Activated naive CD4-positive, alpha-beta T cell (primary cell): ENCODE data around the gene OBP2B.
"Not testable (repeated sequence)": the region's sequence is repeated elsewhere in the genome, so short reads cannot be mapped to it uniquely, and the experiment has no call there.

Source experiments
- DNase-seq, 4 experiments: peaks; one replicate each; lab custom pipeline; 2025; lab: John Stamatoyannopoulos, UW

The OBP2B gene

GRCh38 chr9:133221177-133221809, 12.2 kb upstream of the OBP2B start:
- DNase-seq = no peak

GRCh38 chr9:133218049-133218975, 9.3 kb upstream of the OBP2B start:
- not testable (repeated sequence) for DNase-seq

DNA sequence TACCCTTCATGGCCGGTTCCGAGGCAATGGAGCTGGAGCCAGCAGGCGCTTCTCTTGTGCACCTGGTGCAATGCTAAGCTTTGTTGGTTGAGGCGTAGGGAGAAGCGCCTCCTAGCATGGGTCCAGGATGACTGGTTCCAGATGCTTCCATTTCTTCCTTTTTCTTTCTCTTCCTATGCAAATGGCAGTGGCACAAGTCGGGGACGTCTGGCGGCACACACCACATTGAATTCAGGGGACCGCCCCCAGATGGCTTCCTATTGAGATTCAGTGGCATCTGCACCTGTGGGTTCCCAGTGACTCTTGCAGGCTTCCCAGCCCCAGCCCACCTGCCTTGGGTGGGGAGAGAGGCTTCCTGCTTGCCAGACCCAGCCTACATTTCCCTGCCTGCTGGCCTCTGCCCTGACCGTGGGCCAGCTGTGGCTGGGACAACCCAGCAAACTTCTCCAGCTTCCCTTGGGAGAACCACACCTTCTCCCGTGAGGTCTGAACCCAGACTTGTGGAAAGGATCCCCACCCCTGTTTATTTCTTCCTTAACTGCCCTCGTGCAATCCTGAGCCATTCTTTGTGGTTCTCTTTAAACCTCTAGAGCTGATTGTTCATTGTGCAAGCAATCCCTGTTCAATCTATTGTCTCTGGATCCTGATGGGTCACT, 8.4 kb upstream of the OBP2B start:
- not testable (repeated sequence) for DNase-seq

DNA sequence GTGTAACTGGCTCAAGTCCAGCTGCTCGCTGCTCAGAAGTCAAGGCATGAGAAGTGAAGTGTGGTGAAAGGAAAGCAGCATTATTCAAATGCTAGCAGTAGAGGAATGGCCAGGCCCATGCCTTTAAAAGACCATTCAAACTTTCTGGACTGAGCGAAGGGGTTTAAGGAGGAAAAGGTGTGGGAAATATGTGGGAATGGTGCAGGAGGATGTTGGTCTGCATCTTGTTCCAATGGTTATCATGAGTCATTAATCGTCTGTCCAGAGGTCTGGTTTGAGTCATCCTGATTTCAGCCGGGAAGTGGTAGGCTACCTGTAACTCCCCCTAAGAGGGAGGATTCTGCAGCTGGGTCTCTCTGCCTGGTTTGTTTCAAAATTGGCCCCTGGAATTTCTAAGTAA, 5.2 kb upstream of the OBP2B start:
- DNase-seq = not testable (repeated sequence)

- DNase-seq = no peak
These were observed 1.6 kb upstream of the OBP2B start for GRCh38 chr9:133210609-133211008.

GRCh38 chr9:133210202-133210532, 1.1 kb upstream of the OBP2B start:
- no peak for DNase-seq

DNA sequence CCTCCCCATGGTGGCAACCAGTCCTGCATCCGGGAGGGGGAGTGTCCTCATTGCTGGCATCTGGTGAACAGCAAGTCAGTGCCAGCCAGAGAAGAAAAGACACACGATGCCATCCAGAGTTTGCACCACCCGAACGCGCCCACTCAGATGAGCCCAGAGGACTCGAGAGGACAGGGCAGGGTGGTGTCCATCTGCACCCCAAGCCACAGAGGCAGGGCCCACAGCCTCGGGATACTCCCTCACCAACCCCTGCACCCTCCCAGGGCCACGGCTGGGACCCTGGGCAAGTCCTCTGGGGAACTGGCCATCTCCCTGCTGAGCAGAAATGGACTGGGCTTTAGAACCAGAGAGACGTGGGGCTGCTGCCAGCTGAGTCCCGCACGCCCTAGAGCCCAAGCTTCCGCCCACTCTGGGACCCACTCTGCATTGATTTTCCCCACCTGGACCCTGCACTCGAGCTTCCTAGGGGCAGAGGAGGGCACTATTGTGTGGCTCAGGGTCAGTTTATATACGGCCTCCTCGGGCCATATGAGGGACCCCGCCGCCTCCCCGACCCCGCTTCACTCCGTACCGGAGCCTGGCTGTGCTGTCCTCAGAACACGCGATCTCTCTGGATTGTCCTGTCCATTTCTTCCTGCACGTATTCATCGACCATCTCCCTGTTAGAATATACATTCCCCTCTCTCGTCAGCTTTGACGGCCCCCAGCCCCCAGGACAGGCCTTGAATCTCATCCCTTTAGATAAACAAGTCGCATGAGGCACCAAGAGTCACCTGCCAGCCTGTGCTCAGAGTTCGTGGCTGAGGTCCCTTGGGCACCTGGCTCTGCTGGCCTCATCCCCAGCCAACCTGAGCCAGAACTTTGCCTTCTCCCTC, 514 bp upstream of the OBP2B start:
- not testable (repeated sequence) for DNase-seq

DNA sequence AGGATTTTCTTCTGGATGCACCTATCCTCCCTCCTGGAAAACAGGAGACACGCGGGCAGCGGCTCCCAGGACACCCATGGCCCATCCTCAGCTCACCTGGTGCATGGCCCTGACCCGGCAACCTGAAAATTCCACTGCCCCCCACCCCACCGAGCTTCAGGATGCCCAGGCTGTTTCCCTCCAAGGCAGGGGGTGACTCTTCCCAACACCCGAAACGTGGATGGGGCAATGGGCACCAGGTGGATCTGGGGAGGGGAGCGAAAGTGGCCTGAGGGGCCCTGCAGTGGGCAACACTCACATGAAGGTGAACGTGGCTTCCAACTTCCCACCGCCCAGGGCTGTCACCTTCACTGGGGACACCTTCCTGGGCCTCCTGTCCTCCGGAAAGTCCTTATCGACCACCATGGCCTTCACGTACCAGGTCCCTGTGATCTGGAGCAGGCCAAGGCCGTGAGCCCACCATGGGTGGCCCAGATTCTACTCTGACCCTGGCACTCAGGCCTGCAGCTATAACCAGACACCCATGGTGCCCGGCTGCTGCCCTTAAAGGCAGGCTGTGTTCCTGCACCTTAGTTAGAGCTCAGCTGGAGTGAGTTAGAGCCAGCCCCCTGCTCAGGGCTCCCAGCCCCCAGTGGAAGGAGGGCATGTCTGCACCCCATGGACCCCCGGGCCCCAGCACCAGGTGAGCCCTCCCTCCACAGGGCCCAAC, 725 bp downstream of the OBP2B start:
- not testable (repeated sequence) for DNase-seq

DNA sequence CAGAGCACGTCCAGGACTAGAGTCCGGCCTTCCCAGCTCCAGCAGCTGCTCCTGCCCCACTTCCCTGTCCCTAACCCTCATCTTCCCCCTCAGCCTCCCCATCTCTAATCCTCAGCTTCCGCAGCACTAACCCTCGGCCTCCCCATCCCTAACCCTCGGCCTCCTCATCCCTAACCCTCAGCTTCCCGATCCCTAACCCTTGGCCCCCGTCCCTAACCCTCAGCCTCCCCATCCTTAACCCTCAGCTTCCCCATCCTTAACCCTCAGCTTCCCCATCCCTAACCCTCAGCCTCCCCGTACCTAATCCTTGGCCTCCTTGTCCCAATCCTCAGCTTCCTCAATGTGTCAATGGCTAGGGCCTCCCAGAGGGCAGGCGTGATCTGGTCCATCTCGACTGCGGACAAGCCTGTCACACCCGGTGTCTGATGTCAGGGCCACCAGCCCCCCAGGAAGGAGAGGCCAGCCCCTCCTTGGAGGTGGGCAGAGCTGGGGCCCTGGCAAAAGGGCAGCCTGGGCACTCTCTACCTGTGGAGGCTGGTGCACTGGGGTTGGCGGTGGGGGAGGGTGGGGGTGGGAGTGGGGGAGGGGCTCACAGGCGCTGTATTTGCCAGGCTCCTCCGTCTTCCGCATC, 1.4 kb downstream of the OBP2B start:
- no peak for DNase-seq

DNA sequence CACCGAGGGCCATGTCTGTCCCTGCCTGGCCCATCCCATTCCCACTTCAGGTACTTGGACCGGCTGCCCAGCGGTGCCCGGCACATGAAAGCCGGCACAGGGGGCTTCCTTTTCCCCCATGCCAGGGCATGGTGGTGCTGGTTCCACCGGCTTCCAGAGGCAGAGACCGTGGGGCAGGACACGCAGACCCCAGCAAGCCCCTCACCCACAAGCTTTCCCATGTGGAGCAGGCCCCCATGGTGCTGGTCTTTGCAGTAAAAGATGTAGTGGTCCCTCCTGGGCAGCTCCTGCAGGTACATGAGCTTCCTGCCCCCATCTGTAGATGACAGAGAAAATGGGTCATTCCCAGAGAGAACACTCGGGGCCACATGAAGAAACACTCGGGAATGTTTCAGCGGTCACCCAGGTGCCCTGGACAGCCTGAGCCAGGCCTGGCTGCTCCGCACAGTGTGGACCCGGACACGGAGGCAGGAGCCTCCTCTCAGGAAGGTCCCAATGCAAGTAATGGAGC, 2.0 kb downstream of the OBP2B start:
- DNase-seq = no peak

- DNase-seq = no peak
These were observed 2.8 kb downstream of the OBP2B start for GRCh38 chr9:133205996-133206931.

DNA sequence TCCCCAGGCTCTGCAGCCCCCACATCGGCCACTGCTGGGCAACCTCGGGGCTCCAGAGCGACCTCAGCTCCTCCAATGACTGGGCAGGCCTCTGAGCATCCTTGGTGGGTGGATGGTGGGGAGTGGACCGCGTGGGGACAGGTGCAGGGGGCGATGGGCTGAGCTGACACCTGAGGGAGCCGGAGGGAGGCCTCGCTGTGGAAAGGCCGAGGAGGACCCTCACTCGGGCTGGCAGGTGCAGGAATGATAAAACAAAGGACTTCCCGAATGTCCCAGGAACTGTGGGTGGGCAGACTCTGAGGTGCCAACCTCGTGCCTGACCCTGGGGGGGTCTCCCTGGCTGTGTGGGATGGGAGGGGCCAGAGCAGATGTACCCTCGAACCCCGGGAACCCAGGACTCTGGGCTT, 3.6 kb downstream of the OBP2B start:
- DNase-seq = not testable (repeated sequence)

GRCh38 chr9:133204993-133205336, 4.1 kb downstream of the OBP2B start:
- DNase-seq = no peak

- DNase-seq = no peak
These were observed 4.6 kb downstream of the OBP2B start for GRCh38 chr9:133204335-133204992.

- no peak for DNase-seq
These were observed 5.5 kb downstream of the OBP2B start for GRCh38 chr9:133203506-133204075.

GRCh38 chr9:133202688-133203453, 6.2 kb downstream of the OBP2B start:
- no peak for DNase-seq

- no peak for DNase-seq
These were observed 6.9 kb downstream of the OBP2B start for GRCh38 chr9:133202145-133202513.
